Smooth muscle cell (in vitro differentiated cells): Measurements from ENCODE around the gene ZBTB4. TPM values are rescaled to one million over a fixed set of nuclear protein-coding genes. Genes with fewer than 3 reads are reported as not detected.

Source experiments
- DNase-seq: peaks from one replicate; lab custom pipeline; 2025; ENCODE audit not compliant: unreplicated experiment; lab: John Stamatoyannopoulos, UW
- H2AFZ ChIP-seq: fragments of 200-600 bp; sonication (generic); 2 replicates; pipeline ENCODE4 v1.6.0; 2016; ENCODE audit warnings: antibody characterized with exemption, low read depth, mild to moderate bottlenecking
- H3F3A ChIP-seq: fragments of 200-600 bp; sonication (generic); 2 replicates; pipeline ENCODE4 v1.6.0; 2017; ENCODE audit warnings: antibody characterized with exemption, low read depth
- H3K27ac ChIP-seq: fragments of 200-600 bp; sonication (generic); 2 replicates; pipeline ENCODE4 v1.5.1; 2016; ENCODE audit warnings: low read depth, mild to moderate bottlenecking
- H3K27me3 ChIP-seq: fragments of 200-600 bp; sonication (generic); 2 replicates; pipeline ENCODE4 v1.6.1; 2016; ENCODE audit warnings: low read depth, mild to moderate bottlenecking
- H3K36me3 ChIP-seq: fragments of 200-600 bp; sonication (generic); 2 replicates; pipeline ENCODE4 v1.5.1; 2016; ENCODE audit warnings: low read depth
- H3K4me1 ChIP-seq: fragments of 200-600 bp; sonication (generic); 2 replicates; pipeline ENCODE4 v1.5.1; 2016; ENCODE audit warnings: low read depth
- H3K4me2 ChIP-seq: fragments of 200-600 bp; sonication (generic); 2 replicates; pipeline ENCODE4 v1.6.0; 2016; ENCODE audit warnings: mild to moderate bottlenecking
- H3K4me3 ChIP-seq: fragments of 200-600 bp; sonication (generic); 2 replicates; pipeline ENCODE4 v1.5.1; 2016; ENCODE audit warnings: mild to moderate bottlenecking
- H3K79me2 ChIP-seq: fragments of 200-600 bp; sonication (generic); 2 replicates; pipeline ENCODE4 v1.6.0; 2016; ENCODE audit warnings: low read depth, mild to moderate bottlenecking
- H3K9ac ChIP-seq: fragments of 200-600 bp; sonication (generic); 2 replicates; pipeline ENCODE4 v1.6.0; 2016; ENCODE audit warnings: low read depth
- H3K9me3 ChIP-seq: fragments of 200-600 bp; sonication (generic); replicated peaks from 2 replicates; pipeline ENCODE4 v1.5.1; 2016; ENCODE audit warnings: low read depth
- H4K20me1 ChIP-seq: fragments of 200-600 bp; sonication (generic); 2 replicates; pipeline ENCODE4 v1.6.0; 2016; ENCODE audit warnings: low read depth
- CTCF ChIP-seq: fragments of 200-600 bp; sonication (generic); IDR thresholded peaks from 2 replicates; pipeline ENCODE4 v1.5.1; 2017; ENCODE audit warnings: borderline replicate concordance, mild to moderate bottlenecking, antibody characterized with exemption; ENCODE audit not compliant: insufficient read depth, poor library complexity, severe bottlenecking
- WGBS: methylation state at CpG from one replicate; pipeline ENCODE4 v1.1.7; 2016; ENCODE audit warnings: low lambda C conversion rate; 5-methylcytosine and 5-hydroxymethylcytosine counted together
- polyA plus RNA-seq: library from polyadenylated mRNA; unstranded; fragments of >200 nt; fragmentation: Nextera tagmentation; extraction: Ambion mirVana; gene quantifications from 2 replicates; pipeline ENCODE4 v1.2.1, GENCODE V29; 2016
- total RNA-seq: library from RNA; depleted of rRNA; stranded (reverse); fragments of >200 nt; gene quantifications from 2 replicates; pipeline ENCODE4 v1.2.3, GENCODE V29; 2014

The ZBTB4 gene
- total and polyA plus RNA-seq, 2 experiments from 2014 or later, result 22.8 to 25.6 TPM

GRCh38 chr17:7432296-7432695 is 47.1 kb downstream of the ZBTB4 start:
- H4K20me1 ChIP-seq, result no peaks in the 10 kb centered on the region
- no peaks in the 10 kb centered on the region for H3F3A ChIP-seq
- no peak overlapping the region for H3K27ac ChIP-seq
- H3K4me3 ChIP-seq, result no peak overlapping the region
- peaks cover 2% of the 10 kb centered on the region for H3K4me1 ChIP-seq
- no peaks in the 10 kb centered on the region for H3K9me3 ChIP-seq
- H3K36me3 ChIP-seq, result no peaks in the 10 kb centered on the region
- H2AFZ ChIP-seq, result no peak overlapping the region
- TF ChIP-seq CTCF, result no peak
- 93% methylated on average over 11 of the region's 11 CpGs for WGBS
- H3K4me2 ChIP-seq, result no peak overlapping the region
- H3K9ac ChIP-seq, result no peak overlapping the region
- no peaks in the 10 kb centered on the region for H3K27me3 ChIP-seq
- DNase-seq, result no peak
- H3K79me2 ChIP-seq, result no peaks in the 10 kb centered on the region

GRCh38 chr17:7431231-7431630 is 48.2 kb downstream of the ZBTB4 start:
- WGBS, result 84% methylated on average over 1 of the region's 1 CpG
- TF ChIP-seq CTCF, result no peak

GRCh38 chr17:7429722-7430121 is 49.7 kb downstream of the ZBTB4 start:
- WGBS, result 94% methylated on average over 3 of the region's 10 CpGs
- H3K27ac ChIP-seq, result no peak overlapping the region
- H3K4me1 ChIP-seq, result no peaks in the 10 kb centered on the region
- no peaks in the 10 kb centered on the region for H3K27me3 ChIP-seq
- no peak for TF ChIP-seq CTCF
- no peaks in the 10 kb centered on the region for H3K79me2 ChIP-seq
- no peak overlapping the region for H3K4me3 ChIP-seq
- DNase-seq, result no peak
- H3K4me2 ChIP-seq, result no peak overlapping the region
- no peaks in the 10 kb centered on the region for H3K36me3 ChIP-seq
- no peak overlapping the region for H3K9ac ChIP-seq
- H4K20me1 ChIP-seq, result no peaks in the 10 kb centered on the region
- H2AFZ ChIP-seq, result no peak overlapping the region
- no peaks in the 10 kb centered on the region for H3K9me3 ChIP-seq
- H3F3A ChIP-seq, result no peaks in the 10 kb centered on the region

More at GRCh38 chr17:7431231-7431630, 48.2 kb downstream of the ZBTB4 start:
- H3F3A ChIP-seq, result no peaks in the 10 kb centered on the region
- H4K20me1 ChIP-seq, result no peaks in the 10 kb centered on the region
- no peaks in the 10 kb centered on the region for H3K27me3 ChIP-seq
- no peak overlapping the region for H3K4me2 ChIP-seq
- no peak for DNase-seq
- H2AFZ ChIP-seq, result no peak overlapping the region
- H3K36me3 ChIP-seq, result no peaks in the 10 kb centered on the region
- no peak overlapping the region for H3K4me3 ChIP-seq
- no peaks in the 10 kb centered on the region for H3K9me3 ChIP-seq
- H3K9ac ChIP-seq, result no peak overlapping the region
- H3K27ac ChIP-seq, result no peak overlapping the region
- no peaks in the 10 kb centered on the region for H3K4me1 ChIP-seq
- no peaks in the 10 kb centered on the region for H3K79me2 ChIP-seq

GRCh38 chr17:7428557-7428956 is 50.9 kb downstream of the ZBTB4 start, which contains the start of gene SPEM3:
Gene SPEM3, plus strand, starts transcription at chr17:7428857. Its CDS starts 46 bp downstream, at chr17:7428903.
- H3K79me2 ChIP-seq, result no peaks in the 10 kb centered on the region
- no peaks in the 10 kb centered on the region for H3K4me1 ChIP-seq
- no peak for TF ChIP-seq CTCF
- WGBS, result 84% methylated on average over 5 of the region's 5 CpGs
- no peak within 1 kb of the TSS for H3K4me2 ChIP-seq
- no peaks in the 10 kb centered on the region for H3K36me3 ChIP-seq
- H3K4me3 ChIP-seq, result no peak within 1 kb of the TSS
- H4K20me1 ChIP-seq, result no peaks in the 10 kb centered on the region
- no peaks in the 10 kb centered on the region for H3K27me3 ChIP-seq
- no peak within 1 kb of the TSS for H3K9ac ChIP-seq
- no peak within 1 kb of the TSS for H3K27ac ChIP-seq
- DNase-seq, result no peak
- H2AFZ ChIP-seq, result no peak within 1 kb of the TSS
- no peaks in the 10 kb centered on the region for H3K9me3 ChIP-seq
- H3F3A ChIP-seq, result no peaks in the 10 kb centered on the region
